ENCODE measurements around the gene OSBPL3.

GRCh38 chr7:25007668-25008067 lies 27.7 kb upstream of the OSBPL3 start:
- no peak for TF ChIP-seq REST (IDR thresholded peaks at IDR 0.05; ENCODE audit: low read depth)
- TF ChIP-seq MAX (IDR thresholded peaks at IDR 0.05) = no peak
- TF ChIP-seq RAD21 (IDR thresholded peaks at IDR 0.05; ENCODE audit: low read depth) = no peak
- TF ChIP-seq TAF1 (IDR thresholded peaks at IDR 0.05; ENCODE audit: low read depth) = no peak
- TF ChIP-seq FOXM1 (IDR thresholded peaks at IDR 0.05; ENCODE audit: borderline replicate concordance, low read depth) = no peak
- no peak for TF ChIP-seq YY1 (IDR thresholded peaks at IDR 0.05; ENCODE audit: low read depth)
